Endothelial cell of hepatic sinusoid (primary cell): ENCODE results near the gene SH2D1B.

Experiments used
- in situ Hi-C: cut with HindIII; loops from 2 replicates; pipeline ENCODE4 v1.10.0; 2017; ENCODE audit warnings: low sequenced_read_pairs

SH2D1B gene

DNA sequence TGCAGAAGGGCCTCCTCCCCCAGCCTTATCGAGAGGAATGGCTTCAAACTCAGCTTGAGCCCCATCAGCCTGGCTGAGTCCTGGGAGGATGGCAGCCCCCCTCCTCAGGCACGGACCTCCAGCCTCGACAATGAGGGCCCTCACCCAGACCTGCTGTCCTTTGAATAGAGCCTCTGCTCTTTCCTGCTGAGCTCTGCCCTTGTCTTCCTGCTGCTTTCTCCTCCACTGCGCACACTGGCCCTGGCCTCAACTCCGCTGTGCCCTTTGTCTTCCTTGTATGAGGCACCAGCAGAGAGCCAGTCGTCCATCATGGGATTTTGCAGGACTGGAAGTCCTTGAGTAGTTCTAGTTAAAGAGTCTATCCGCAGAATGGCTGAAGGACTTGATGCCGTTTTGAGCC is 28.4 kb downstream of the SH2D1B start:
- in situ Hi-C loops = no loop called here

- in situ Hi-C loops = no loop called here
These were observed 28.8 kb downstream of the SH2D1B start for GRCh38 chr1:162383091-162383490.

DNA sequence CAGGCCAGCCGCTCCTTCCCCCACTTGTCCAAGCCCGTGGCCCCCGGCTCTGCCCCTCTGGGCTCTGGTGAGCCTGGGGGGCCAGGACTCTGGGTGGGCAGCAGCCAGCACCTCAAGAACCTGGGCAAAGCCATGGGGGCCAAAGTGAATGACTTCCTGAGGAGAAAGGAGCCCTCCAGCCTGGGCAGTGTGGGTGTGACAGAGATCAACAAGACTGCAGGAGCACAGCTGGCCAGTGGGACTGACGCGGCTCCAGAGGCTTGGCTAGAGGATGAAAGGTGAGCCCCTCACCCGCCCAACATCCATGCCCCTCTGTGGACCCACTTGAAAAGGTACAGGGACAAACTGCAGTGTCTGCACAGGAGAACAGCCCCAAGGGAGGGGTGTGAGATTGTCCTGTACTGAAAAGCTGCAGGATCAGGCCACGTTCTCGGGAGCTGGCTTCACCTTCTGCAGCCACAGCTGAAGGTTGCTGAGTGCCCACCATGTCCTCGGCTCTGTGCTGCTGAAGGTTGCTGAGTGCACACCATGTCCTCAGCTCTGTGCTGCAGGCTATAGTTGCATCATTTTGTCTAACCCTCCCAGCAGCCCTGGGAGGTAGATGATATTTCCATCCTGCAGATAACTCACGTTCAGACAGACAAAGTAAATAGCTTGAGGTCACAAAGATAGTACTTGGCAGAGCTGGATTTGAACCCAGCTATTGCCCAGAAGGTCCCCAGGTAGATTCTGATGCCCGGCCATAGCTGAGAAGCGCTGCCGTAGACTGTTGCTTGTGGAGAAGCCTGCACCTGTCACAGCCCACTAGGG is 29.8 kb downstream of the SH2D1B start:
- in situ Hi-C loops = no loop called here

DNA sequence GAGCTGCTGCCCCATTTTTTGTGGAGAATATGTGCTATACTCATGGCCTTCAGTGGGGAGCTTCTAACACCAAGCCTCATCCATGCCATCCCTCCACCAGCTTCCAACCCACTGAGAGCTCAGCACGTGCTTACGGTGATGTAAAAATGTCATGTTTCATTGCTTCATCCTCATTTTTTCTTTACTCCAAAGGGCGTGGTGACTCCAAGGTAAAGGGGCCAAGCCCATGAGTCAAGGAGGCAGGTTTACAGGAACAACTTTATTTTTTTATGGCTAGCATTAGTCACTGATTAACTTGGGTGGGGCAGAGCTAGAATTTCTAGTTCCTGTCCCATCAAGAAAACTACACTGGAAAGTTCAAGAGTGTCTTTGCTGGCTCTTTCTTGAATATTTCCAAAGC is 30.6 kb downstream of the SH2D1B start, which contains the start of gene C1orf226:
TSS of gene C1orf226 (plus strand) at position 346 of the 400 bp plus-strand sequence. CDS start 174 bp downstream, outside the sequence.
- in situ Hi-C loops = no loop called here

DNA sequence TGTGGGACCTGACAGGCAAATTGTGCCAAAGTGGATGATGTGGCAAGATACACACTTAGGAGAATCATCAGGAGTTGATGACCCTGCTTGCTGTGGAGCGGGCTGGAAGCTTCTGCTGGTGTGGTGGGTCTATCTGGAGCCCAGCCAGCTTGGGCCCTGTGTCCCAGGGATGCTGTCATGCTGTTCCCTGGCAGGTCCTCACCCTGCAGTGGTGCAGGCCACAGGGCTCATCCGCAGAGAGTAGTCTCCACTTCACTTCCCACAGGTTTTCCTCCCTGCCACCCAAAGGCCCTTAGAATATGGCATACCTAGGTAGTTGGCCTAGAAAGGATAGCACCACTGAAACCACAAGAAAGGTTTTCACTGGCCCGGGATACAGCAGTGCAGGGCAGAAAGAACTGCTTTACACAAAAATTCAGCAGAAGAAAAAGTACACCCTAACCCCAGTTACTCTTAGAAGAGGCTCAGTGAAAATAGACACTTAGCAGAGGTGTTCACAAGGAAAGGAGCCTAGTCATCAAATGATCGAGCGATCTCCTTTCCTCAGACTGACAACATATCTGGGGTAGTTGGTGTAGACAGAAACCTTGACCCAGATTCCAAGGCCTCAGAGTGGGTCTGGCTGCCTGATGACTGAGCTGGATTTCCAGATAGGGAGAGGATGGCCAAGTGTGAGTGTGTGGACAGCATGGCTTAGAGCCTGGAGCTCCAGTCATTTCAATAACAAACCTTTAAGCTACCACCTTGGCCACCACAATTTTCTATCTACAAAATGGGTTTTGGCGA is 31.7 kb downstream of the SH2D1B start:
- in situ Hi-C loops = no loop called here

DNA sequence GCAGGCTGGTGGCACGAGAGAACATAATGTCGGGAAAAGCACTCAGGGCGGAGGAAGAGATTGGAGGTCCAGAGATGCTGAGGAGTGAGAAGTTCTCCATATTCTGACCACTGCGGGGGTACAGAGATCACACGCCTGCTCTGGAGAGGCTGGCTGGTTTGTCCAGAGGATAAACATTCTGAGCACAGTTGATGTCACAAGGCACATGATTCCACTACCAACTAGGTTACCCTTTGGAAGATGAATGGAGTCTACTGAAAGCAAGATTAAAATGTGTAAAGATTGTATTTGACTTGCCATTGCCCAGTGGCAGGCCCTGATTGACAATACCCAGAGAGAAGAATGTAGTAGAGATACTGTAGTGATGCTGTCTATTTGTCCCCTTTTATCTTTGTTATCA is 35.2 kb downstream of the SH2D1B start, which contains the start of gene SPATA46:
TSS of gene SPATA46 (minus strand) at position 164 of the 400 bp plus-strand sequence. CDS start at position 100, 64 bp downstream.
- in situ Hi-C loops = no loop called here

- in situ Hi-C loops = no loop called here
These were observed 36.5 kb downstream of the SH2D1B start for GRCh38 chr1:162375463-162375862.

DNA sequence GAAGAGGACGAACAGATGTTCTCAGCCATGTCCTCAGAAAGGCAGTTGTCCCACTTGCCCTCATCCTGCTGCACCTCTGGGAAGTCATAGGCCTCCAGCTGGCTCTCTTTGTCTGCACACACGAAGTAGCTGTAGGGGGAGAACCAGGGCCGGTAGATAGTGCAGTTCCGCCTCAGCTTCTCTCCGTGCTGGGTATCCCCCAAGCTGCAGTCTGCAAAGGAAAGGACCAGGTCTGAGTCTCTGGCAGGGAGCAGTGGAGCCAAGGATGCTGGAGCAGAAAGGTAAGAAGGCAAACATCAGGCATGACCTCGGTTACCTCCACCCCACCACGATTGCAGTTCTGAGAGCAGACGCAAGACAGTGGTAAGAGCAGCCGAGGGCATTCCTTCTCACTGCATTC is 37.5 kb downstream of the SH2D1B start:
- in situ Hi-C loops = no loop called here

DNA sequence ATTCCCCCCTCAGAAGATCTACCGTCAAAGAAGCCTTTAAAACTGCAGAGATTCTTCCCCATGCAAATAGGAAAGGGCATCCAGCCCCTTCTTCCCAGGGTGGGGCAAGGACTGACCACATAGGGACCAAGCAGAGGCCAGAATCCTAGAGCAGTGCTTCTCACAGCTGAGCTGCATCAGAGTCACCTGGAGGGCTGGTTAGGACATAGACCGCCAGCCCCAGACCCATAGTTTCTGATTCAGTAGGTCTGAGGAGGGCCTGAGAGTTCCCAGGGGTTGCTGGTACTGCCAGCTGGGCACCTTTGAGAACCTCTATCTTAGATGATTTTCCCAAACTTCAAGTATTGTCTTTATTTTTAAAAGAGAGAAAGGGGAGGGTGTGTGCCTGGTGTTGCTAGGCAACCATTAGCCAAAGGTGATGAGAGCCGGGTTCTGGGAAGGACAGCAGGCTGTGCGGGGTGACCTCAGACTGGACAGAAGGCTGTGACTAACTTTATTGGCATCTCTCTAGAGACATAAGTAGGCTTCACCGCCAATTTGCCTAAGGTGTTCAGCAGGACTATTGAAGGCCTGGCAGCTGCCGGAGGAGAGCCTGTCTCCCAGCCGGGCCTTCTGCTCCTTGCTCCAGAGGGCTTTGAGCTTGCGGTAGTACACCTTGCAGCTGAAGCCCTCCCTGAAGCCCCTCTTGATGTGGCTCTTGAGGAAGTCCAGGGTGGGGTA is 38.2 kb downstream of the SH2D1B start:
- in situ Hi-C loops = no loop called here

GRCh38 chr1:162373072-162373427 is 38.9 kb downstream of the SH2D1B start:
- in situ Hi-C loops = no loop called here

DNA sequence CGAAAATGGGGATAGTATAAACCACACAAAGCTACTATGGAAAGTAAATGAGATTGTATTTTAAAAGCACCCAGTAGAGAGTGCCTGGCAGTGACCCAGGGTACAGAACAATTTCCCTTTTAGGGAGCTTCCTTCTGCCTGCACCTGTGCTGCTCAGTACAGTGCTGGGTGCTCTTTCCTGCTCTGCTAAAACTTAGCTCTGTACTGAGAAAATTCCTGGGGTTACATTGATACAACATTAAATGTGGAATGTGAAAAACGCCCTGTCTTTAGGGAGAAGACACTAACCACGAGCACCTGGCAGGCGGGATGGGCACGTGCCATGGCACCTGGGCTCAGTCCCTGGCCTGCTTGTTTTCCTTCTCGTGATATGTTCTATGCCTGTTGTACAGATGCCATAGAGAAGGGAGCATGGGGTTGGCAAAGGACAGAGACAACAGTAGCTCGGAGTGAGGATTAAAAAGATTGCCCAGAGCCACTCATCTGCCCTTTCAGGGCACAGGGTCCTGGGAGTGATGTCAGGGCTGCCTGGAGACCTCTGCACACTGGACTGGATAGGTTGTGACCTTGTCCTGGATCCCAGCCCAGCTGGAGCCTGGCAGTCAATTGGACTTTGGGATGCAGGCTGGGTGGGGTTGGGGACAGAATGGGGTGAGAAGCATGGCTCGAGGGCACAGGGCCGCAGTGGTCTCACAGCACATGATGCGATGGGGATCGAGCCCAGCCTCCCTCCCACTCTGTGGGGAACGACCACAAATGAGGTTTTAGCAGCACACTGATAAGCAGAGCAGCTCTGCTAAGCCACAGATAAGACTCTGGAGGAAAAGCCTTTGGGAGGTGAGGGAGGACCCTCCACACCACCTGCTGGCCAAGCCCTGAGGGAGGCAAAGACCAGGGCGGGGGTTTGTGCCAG is 39.5 kb downstream of the SH2D1B start:
- in situ Hi-C loops = no loop called here

DNA sequence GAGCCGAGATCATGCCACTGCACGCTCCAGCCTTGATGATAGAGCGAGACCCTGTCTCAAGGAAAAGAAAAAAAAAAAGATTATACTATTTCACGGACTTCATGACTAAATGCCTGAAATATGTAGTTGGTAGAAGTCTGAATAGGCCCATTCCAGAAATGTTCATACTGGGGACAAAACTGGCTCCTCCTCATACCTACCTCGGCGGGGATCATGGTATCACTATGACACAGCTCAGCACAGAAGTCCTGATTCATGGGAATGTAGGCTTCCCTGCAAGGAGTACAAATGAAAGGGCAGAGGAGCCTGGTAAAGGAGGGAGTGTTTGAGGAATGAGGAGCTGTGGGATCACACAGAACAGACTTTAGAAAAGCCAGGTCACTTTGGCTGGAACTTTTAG is 40.3 kb downstream of the SH2D1B start:
- in situ Hi-C loops = no loop called here

GRCh38 chr1:162370721-162371120 is 41.2 kb downstream of the SH2D1B start:
- in situ Hi-C loops = no loop called here

DNA sequence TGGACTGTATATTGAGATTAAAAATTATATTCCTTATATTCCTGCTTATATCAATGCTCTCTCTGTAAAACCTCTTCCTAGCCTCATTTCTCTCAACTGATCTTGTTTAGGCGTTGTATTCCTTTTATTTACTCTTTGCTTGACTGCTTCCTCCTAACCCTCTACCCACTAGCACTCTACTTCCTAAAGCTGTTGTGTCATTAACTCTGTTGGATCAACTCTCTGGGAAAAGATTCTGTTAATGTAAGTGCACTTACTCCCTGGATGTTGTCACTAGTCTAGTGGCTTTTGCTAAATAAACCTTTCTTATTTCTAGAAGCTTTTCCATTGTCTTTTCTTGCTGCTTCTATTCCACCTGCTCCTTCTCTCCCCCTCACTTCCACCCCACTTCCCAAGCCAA is 41.8 kb downstream of the SH2D1B start:
- in situ Hi-C loops = no loop called here

- in situ Hi-C loops = no loop called here
These were observed 42.4 kb downstream of the SH2D1B start for GRCh38 chr1:162369571-162369970.

DNA sequence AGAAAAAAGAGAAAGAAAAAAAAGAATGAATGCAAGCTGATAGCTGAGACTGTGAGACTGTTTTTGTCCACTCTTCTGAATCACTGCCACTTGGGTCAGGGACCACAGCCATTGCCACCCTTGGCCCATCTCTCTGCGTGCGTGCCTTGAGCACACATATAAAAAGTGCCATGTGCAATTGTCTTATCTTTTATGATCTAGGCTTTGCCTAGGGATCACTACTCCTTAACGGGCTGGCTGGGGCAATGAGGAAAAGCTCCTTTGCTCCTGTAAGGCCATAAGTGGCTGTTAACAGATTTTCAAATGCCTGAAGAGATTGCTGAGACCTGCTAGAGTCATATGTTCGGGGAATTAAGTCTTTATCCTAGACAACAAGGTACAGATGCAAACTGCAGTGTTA is 43.5 kb downstream of the SH2D1B start:
- in situ Hi-C loops = no loop called here

- in situ Hi-C loops = no loop called here
These were observed 44.2 kb downstream of the SH2D1B start for GRCh38 chr1:162367772-162368171.

DNA sequence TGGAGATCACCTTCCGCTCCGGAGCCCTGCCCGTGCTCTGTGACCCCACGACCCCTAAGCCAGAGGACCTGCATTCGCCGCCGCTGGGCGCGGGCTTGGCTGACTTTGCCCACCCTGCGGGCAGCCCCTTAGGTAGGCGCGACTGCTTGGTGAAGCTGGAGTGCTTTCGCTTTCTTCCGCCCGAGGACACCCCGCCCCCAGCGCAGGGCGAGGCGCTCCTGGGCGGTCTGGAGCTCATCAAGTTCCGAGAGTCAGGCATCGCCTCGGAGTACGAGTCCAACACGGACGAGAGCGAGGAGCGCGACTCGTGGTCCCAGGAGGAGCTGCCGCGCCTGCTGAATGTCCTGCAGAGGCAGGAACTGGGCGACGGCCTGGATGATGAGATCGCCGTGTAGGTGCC is 44.9 kb downstream of the SH2D1B start:
- in situ Hi-C loops = no loop called here

DNA sequence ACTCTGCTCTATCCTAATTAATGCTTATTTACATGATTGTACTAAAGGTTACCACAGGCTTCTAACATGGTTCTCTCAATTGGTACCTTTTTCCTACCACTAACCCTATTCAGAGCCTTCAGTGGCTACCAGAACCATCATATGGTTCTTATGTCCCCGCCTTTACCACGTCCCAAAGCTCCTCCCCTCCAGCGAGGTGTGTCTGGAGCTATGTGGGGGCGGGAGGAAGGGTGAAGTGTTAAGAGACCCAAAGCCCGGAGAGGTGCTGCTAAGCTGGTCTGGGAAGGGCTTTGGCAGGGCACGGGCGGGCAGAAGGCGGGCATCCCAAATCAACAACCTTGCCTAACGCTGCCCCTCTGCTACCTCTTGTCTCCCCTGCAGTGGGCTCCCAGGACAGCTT is 45.3 kb downstream of the SH2D1B start:
- in situ Hi-C loops = no loop called here

GRCh38 chr1:162366149-162366548 is 45.8 kb downstream of the SH2D1B start:
- in situ Hi-C loops = no loop called here
